Lung (tissue), 12 donors: Measurements from ENCODE around the gene CDK5RAP3. TPM values are rescaled to one million over a fixed set of nuclear protein-coding genes. Genes with fewer than 3 reads are reported as not detected.

ENCODE experiments used
- ATAC-seq: fragments of 200-7000 bp; cut with Tn5 transposase; one replicate; pipeline ENCODE4 v1.9.1; 2020; ENCODE audit warnings: moderate number of reproducible peaks; ENCODE audit not compliant: insufficient read depth, low FRiP score
- DNase-seq, 3 donors: peaks; one replicate each; pipeline ENCODE4 v3.0.0-alpha.2; 2013 to 2017
- H3K27ac ChIP-seq, 2 donors: one replicate each; pipeline ENCODE4 v1.5.1; 2013; ENCODE audit warnings: mild to moderate bottlenecking in 2 of 2, moderate library complexity in 2 of 2, control low read depth in 1 of 2, inconsistent platforms in 1 of 2, low read depth in 1 of 2, low read length in 1 of 2
- H3K27me3 ChIP-seq, 3 donors: one replicate each; pipeline ENCODE4 v1.5.1; 2013; ENCODE audit warnings: low read length in 2 of 3; ENCODE audit not compliant: control insufficient read depth in 3 of 3, insufficient read depth in 3 of 3
- H3K36me3 ChIP-seq, 4 donors: one replicate each; pipeline ENCODE4 v1.5.1; 2013; ENCODE audit warnings: low read length in 4 of 4, mild to moderate bottlenecking in 1 of 4, moderate library complexity in 1 of 4; ENCODE audit not compliant: control insufficient read depth in 4 of 4, insufficient read depth in 4 of 4
- H3K4me1 ChIP-seq, 5 donors: one replicate each; pipeline ENCODE4 v1.5.1; 2013; ENCODE audit warnings: low read length in 5 of 5, mild to moderate bottlenecking in 2 of 5, moderate library complexity in 1 of 5; ENCODE audit not compliant: control insufficient read depth in 5 of 5, insufficient read depth in 5 of 5
- H3K4me3 ChIP-seq: one replicate; pipeline ENCODE4 v1.5.1; 2013; ENCODE audit warnings: mild to moderate bottlenecking, control low read depth, moderate library complexity
- H3K9ac ChIP-seq, 2 donors: one replicate each; pipeline ENCODE4 v1.5.1; 2013; ENCODE audit warnings: low read length in 2 of 2, control low read depth in 1 of 2; ENCODE audit not compliant: insufficient read depth in 1 of 2
- H3K9me3 ChIP-seq, 4 donors: one replicate each; pipeline ENCODE4 v1.5.1; 2013; ENCODE audit warnings: low read length in 3 of 4, mild to moderate bottlenecking in 1 of 4, moderate library complexity in 1 of 4; ENCODE audit not compliant: control insufficient read depth in 4 of 4, insufficient read depth in 3 of 4
- CTCF ChIP-seq: IDR thresholded peaks from 2 replicates; pipeline ENCODE4 v1.5.1; 2012; ENCODE audit warnings: mild to moderate bottlenecking; ENCODE audit errors: control extremely low read depth, extremely low read depth
- WGBS, 2 donors: extraction: QIAGEN DNeasy Blood & Tissue Kit; methylation state at CpG; one replicate each; pipeline ENCODE4 v1.1.7; 2013; 5-methylcytosine and 5-hydroxymethylcytosine counted together
- polyA plus RNA-seq, 2 donors: library from polyadenylated mRNA; stranded (reverse); fragments of 200-250 nt; gene quantifications; one replicate each; pipeline ENCODE4 v1.2.1, GENCODE V29; 2013
- total RNA-seq, 2 donors: library from RNA; depleted of rRNA in 1 of 2; stranded (reverse); fragments of >200 nt in 1 of 2; gene quantifications; one replicate each; pipeline ENCODE4 v1.2.1, GENCODE V29; 2014 to 2021
- donor health status: control.
- donor health status: control.
- donor health status: Bipolar disorder and iron deficiency.
- donor health status: healthy.
- donor health status: DM: yes; HTN: yes; CAD: no.

The CDK5RAP3 gene
- total and polyA plus RNA-seq, 4 donors = 129 to 212 (median 153) TPM

DNA sequence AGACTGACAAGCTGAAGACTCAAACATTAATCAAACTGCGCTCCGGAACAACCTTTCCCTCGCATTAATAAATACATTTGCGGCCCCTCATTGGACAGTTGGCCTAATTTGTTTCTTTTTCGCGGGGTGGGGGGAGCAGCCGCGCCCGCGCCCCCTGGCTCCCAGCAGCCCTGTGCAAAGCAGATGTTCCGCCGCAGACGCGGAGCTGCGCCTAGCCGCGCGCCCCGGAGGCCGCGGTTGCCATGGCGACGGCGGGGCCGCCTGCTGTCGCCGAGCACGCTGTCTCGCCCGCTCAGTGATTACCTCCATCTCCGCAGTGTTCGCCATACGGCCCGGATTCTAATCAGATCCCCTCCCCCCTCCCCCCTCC is 41.2 kb downstream of the CDK5RAP3 start:
- Histone ChIP-seq H3K9ac (no peak overlapping the region), H3K36me3 (no peaks in the 10 kb centered on the region), H3K27ac (no peak overlapping the region), H3K4me3 (no peak overlapping the region), H3K4me1 (peaks cover 0 to 13% (median 4%) of the 10 kb centered on the region in 5 donors), H3K9me3 (no peaks in the 10 kb centered on the region), H3K27me3 (peaks cover 0 to 7% (median 0%) of the 10 kb centered on the region in 3 donors)
- WGBS, 2 donors = 0 to 1% methylated on average over 30 to 34 of the region's 34 CpGs
- TF ChIP-seq CTCF = no peak
- peak; percentile 67 to 82 (median 75) for DNase-seq
- no peak for ATAC-seq

DNA sequence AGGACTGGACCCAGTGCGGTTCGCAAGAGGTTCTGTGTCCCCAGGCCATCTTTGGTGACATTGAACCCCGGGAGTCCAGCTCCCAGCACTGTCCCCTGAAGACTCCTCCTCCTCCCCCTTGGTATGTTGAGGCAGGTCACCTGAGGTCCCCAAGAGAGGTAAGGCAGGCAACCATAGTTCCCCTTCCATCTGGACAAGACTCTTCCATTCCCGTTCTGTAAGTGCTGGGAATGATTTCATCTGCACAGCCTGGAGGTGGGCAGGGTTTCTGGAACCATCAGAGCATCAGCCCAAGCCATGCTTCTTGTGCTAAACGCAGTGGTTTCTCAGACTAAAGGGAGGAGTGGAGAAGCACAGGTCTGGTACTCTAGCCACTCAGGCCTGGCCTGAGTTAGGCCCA is 41.7 kb downstream of the CDK5RAP3 start:
- Histone ChIP-seq H3K27ac (no peak overlapping the region), H3K4me1 (peaks cover 0 to 13% (median 4%) of the 10 kb centered on the region in 5 donors), H3K9me3 (no peaks in the 10 kb centered on the region), H3K27me3 (peaks cover 0 to 7% (median 0%) of the 10 kb centered on the region in 3 donors), H3K36me3 (no peaks in the 10 kb centered on the region), H3K9ac (peak overlapping the region in 1 of 2 donors; percentile 5), H3K4me3 (no peak overlapping the region)
- no peak for DNase-seq
- TF ChIP-seq CTCF = no peak
- 38 to 39% methylated on average over 5 of the region's 5 CpGs for WGBS, 2 donors
- ATAC-seq = no peak

GRCh38 chr17:48013876-48014594 is 43.1 kb downstream of the CDK5RAP3 start:
- ATAC-seq = no peak
- 81 to 82% methylated on average over 6 of the region's 6 CpGs for WGBS, 2 donors
- Histone ChIP-seq H3K27ac (no peak overlapping the region), H3K9me3 (no peaks in the 10 kb centered on the region), H3K4me1 (peaks cover 0 to 13% (median 4%) of the 10 kb centered on the region in 5 donors), H3K36me3 (no peaks in the 10 kb centered on the region), H3K27me3 (peaks cover 0 to 7% (median 0%) of the 10 kb centered on the region in 3 donors), H3K9ac (no peak overlapping the region), H3K4me3 (no peak overlapping the region)
- DNase-seq = no peak
- TF ChIP-seq CTCF = no peak
